ENCODE measurements around the gene FERMT1.

DNA sequence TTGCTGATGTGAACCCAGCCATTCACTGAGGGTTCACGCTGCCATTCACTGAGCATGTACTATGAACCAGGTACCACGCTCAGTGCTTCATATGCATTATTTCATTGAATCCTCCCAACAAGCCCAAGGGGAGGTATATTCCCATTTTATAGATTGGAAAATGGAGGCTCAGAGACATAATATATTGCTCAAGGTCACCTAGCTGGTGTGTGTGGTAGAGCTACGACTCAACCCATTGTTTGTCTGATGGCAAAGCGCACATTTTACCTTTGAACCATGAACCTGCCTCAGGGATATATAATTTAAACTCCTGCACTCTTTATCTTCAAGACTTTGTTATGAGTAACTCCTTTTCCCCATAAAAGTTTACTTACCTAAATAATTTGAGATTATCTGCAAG, 28.3 kb downstream of the FERMT1 start:
- TF ChIP-seq POLR2A (IDR thresholded peaks at IDR 0.05; ENCODE audit: low read length), result no peak
- no peak for TF ChIP-seq GATA1 (IDR thresholded peaks at IDR 0.05; ENCODE audit: low read depth, low read length)

Measured in erythroblast (primary cell).